Smooth muscle cell (in vitro differentiated cells): ENCODE data around the gene C11orf54. TPM values are rescaled to one million over a fixed set of nuclear protein-coding genes. Genes with fewer than 3 reads are reported as not detected.

Experiments used
- DNase-seq: peaks from one replicate; lab custom pipeline; 2025; ENCODE audit not compliant: unreplicated experiment; lab: John Stamatoyannopoulos, UW
- H2AFZ ChIP-seq: fragments of 200-600 bp; sonication (generic); 2 replicates; pipeline ENCODE4 v1.6.0; 2016; ENCODE audit warnings: antibody characterized with exemption, low read depth, mild to moderate bottlenecking
- H3F3A ChIP-seq: fragments of 200-600 bp; sonication (generic); 2 replicates; pipeline ENCODE4 v1.6.0; 2017; ENCODE audit warnings: antibody characterized with exemption, low read depth
- H3K27ac ChIP-seq: fragments of 200-600 bp; sonication (generic); 2 replicates; pipeline ENCODE4 v1.5.1; 2016; ENCODE audit warnings: low read depth, mild to moderate bottlenecking
- H3K27me3 ChIP-seq: fragments of 200-600 bp; sonication (generic); 2 replicates; pipeline ENCODE4 v1.6.1; 2016; ENCODE audit warnings: low read depth, mild to moderate bottlenecking
- H3K36me3 ChIP-seq: fragments of 200-600 bp; sonication (generic); 2 replicates; pipeline ENCODE4 v1.5.1; 2016; ENCODE audit warnings: low read depth
- H3K4me1 ChIP-seq: fragments of 200-600 bp; sonication (generic); 2 replicates; pipeline ENCODE4 v1.5.1; 2016; ENCODE audit warnings: low read depth
- H3K4me2 ChIP-seq: fragments of 200-600 bp; sonication (generic); 2 replicates; pipeline ENCODE4 v1.6.0; 2016; ENCODE audit warnings: mild to moderate bottlenecking
- H3K4me3 ChIP-seq: fragments of 200-600 bp; sonication (generic); 2 replicates; pipeline ENCODE4 v1.5.1; 2016; ENCODE audit warnings: mild to moderate bottlenecking
- H3K79me2 ChIP-seq: fragments of 200-600 bp; sonication (generic); 2 replicates; pipeline ENCODE4 v1.6.0; 2016; ENCODE audit warnings: low read depth, mild to moderate bottlenecking
- H3K9ac ChIP-seq: fragments of 200-600 bp; sonication (generic); 2 replicates; pipeline ENCODE4 v1.6.0; 2016; ENCODE audit warnings: low read depth
- H3K9me3 ChIP-seq: fragments of 200-600 bp; sonication (generic); replicated peaks from 2 replicates; pipeline ENCODE4 v1.5.1; 2016; ENCODE audit warnings: low read depth
- H4K20me1 ChIP-seq: fragments of 200-600 bp; sonication (generic); 2 replicates; pipeline ENCODE4 v1.6.0; 2016; ENCODE audit warnings: low read depth
- WGBS: methylation state at CpG from one replicate; pipeline ENCODE4 v1.1.7; 2016; ENCODE audit warnings: low lambda C conversion rate; 5-methylcytosine and 5-hydroxymethylcytosine counted together
- polyA plus RNA-seq: library from polyadenylated mRNA; unstranded; fragments of >200 nt; fragmentation: Nextera tagmentation; extraction: Ambion mirVana; gene quantifications from 2 replicates; pipeline ENCODE4 v1.2.1, GENCODE V29; 2016
- total RNA-seq: library from RNA; depleted of rRNA; stranded (reverse); fragments of >200 nt; gene quantifications from 2 replicates; pipeline ENCODE4 v1.2.3, GENCODE V29; 2014
- TF ChIP-seq, protein P1 (sequence below): fragments of 200-600 bp; sonication (generic); IDR thresholded peaks from 2 replicates; pipeline ENCODE4 v1.5.1; 2017; ENCODE audit warnings: borderline replicate concordance, mild to moderate bottlenecking, antibody characterized with exemption; ENCODE audit not compliant: insufficient read depth, poor library complexity, severe bottlenecking

C11orf54 gene
- total RNA-seq (12.3 and 13.4 TPM in 2 replicates), polyA plus RNA-seq (6.3 and 8.5 TPM in 2 replicates)

DNA sequence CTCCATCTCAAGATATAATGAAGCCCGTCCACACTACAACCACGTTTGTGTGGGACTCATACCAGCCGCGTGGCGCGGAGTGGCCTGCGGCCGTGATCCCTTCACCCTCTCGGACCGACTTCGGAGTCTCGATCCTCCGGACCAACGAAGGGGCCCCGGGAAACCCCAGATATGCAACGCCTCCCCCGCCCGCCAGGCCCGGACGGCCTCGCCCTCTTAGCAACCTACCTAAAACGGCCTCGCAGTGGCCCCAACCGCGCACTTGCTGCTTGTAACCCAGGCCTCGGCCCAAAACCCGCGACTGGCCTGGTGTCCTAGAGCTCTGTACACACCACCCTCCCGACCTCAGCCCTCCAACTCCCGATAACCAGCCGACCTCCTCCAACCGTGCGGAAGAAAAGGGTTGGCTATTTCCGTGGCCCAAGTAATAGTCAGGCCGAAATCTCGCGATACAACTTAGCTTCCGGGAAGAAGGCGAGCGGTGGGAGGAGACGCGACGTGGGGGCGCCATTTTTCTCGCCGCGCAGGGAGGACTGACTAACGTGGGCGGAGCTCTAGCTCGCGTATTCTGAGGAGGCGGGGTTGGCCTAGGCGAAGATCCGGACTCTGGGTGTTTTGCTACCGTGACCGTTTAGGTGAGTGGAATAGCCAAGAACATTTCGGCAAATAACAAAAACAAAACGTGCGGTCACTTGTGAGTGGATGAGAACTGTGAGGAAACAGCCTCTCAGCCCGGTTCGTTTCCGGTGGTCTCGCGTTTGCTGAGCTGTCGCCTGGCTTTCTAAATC is at the start of gene C11orf54, which contains the start of gene TAF1D:
TSS of gene C11orf54 (plus strand) at position 579 of the 788 bp plus-strand sequence. CDS start 5,722 bp downstream, outside the sequence.
TSS of gene TAF1D (minus strand) at position 402 of the 788 bp plus-strand sequence. CDS start 2,191 bp downstream, outside the sequence.
- Histone ChIP-seq H3K27ac (peak within 1 kb of the TSS; percentile 85), H2AFZ (peak within 1 kb of the TSS; percentile 96), H4K20me1 (peaks cover 46% of the 10 kb centered on the region), H3K4me1 (peaks cover 44% of the 10 kb centered on the region), H3K9me3 (no peaks in the 10 kb centered on the region), H3K9ac (peak within 1 kb of the TSS; percentile 94), H3K4me2 (peak within 1 kb of the TSS; percentile 87), H3K79me2 (peaks cover 68% of the 10 kb centered on the region), H3K27me3 (no peaks in the 10 kb centered on the region), H3K36me3 (peaks cover 17% of the 10 kb centered on the region), H3F3A (peaks cover 34% of the 10 kb centered on the region), H3K4me3 (peak within 1 kb of the TSS; percentile 83)
- DNase-seq, result peak; percentile 83
- WGBS, result under 1% methylated on average over 64 of the region's 65 CpGs
- TF ChIP-seq, protein P1, sequence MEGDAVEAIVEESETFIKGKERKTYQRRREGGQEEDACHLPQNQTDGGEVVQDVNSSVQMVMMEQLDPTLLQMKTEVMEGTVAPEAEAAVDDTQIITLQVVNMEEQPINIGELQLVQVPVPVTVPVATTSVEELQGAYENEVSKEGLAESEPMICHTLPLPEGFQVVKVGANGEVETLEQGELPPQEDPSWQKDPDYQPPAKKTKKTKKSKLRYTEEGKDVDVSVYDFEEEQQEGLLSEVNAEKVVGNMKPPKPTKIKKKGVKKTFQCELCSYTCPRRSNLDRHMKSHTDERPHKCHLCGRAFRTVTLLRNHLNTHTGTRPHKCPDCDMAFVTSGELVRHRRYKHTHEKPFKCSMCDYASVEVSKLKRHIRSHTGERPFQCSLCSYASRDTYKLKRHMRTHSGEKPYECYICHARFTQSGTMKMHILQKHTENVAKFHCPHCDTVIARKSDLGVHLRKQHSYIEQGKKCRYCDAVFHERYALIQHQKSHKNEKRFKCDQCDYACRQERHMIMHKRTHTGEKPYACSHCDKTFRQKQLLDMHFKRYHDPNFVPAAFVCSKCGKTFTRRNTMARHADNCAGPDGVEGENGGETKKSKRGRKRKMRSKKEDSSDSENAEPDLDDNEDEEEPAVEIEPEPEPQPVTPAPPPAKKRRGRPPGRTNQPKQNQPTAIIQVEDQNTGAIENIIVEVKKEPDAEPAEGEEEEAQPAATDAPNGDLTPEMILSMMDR, result no peak

DNA sequence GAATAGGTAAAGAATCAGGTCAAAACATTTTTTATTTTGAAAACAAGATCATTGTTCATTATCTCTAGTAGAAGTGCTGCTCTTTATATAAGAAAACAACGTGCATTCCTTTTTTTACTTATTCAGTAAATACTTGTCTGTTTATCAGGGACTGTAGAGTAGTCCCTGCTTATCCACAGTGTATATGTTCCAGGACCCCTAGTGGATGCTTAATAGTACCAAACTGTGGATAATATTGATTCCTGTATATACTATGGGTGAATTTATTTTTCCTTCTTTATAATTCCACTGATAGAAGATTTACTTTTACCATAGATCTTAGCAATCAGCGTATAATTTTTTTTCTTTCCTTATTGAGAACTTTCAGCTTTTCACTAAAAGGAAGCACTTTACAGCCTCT is 47.4 kb upstream of the C11orf54 start:
- 96% methylated on average over 2 of the region's 2 CpGs for WGBS
- no peak for DNase-seq
- Histone ChIP-seq H3K4me2 (no peak overlapping the region), H3K27ac (no peak overlapping the region), H3K27me3 (no peaks in the 10 kb centered on the region), H3K9me3 (no peaks in the 10 kb centered on the region), H2AFZ (no peak overlapping the region), H3K4me3 (no peak overlapping the region), H3K9ac (no peak overlapping the region), H3F3A (no peaks in the 10 kb centered on the region), H3K4me1 (no peaks in the 10 kb centered on the region), H3K79me2 (no peaks in the 10 kb centered on the region), H3K36me3 (peaks cover 36% of the 10 kb centered on the region), H4K20me1 (no peaks in the 10 kb centered on the region)
- TF ChIP-seq, protein P1, result no peak

DNA sequence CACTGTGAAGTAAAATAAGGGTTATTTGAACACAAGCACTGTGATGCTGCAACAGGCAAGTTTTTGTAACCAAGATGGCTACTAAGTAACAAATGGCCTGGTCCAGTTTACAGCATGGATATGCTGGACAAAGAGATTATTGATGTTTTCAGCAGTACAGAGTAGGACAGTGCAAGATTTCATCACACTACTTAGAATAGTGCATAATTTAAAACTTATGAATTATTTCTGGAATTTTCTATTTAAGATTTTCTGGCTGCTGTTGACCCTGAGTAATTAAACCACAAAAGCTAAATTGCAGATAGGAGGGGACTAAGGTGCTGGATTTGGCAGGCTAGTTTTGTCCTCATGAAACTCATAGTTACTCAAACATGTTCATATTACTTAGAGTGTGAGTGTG is 46.9 kb upstream of the C11orf54 start:
- no peaks in the 10 kb centered on the region for H3K9me3 ChIP-seq
- no peaks in the 10 kb centered on the region for H3K27me3 ChIP-seq
- TF ChIP-seq, protein P1, result no peak
- no peaks in the 10 kb centered on the region for H3K4me1 ChIP-seq
- DNase-seq, result no peak
- H3F3A ChIP-seq, result no peaks in the 10 kb centered on the region
- no peak overlapping the region for H3K4me2 ChIP-seq
- peaks cover 31% of the 10 kb centered on the region for H3K36me3 ChIP-seq
- H3K27ac ChIP-seq, result no peak overlapping the region
- no peak overlapping the region for H2AFZ ChIP-seq
- H4K20me1 ChIP-seq, result no peaks in the 10 kb centered on the region
- no peak overlapping the region for H3K9ac ChIP-seq
- no peak overlapping the region for H3K4me3 ChIP-seq
- no peaks in the 10 kb centered on the region for H3K79me2 ChIP-seq
